Panc1 (cell line): ENCODE data around the gene CDK5.

Experiments used
- CTCF ChIP-seq: fragments of 450-650 bp; IDR thresholded peaks from 2 replicates; pipeline ENCODE4 v1.5.1; 2017; ENCODE audit warnings: mild to moderate bottlenecking
- REST ChIP-seq, 2 experiments: IDR thresholded peaks; 2 replicates each; pipeline ENCODE4 v1.6.1; 2011 to 2012; ENCODE audit warnings: low read depth in 2 of 2, control low read depth in 1 of 2, low read length in 1 of 2, mild to moderate bottlenecking in 1 of 2, moderate library complexity in 1 of 2; ENCODE audit not compliant: insufficient read depth in 1 of 2
- SIN3A ChIP-seq: IDR thresholded peaks from 2 replicates; pipeline ENCODE4 v1.6.1; 2012; ENCODE audit warnings: low read depth, mild to moderate bottlenecking, low read length, moderate library complexity, borderline replicate concordance; ENCODE audit not compliant: insufficient read depth
- TCF7L2 ChIP-seq: IDR thresholded peaks from 2 replicates; pipeline ENCODE4 v1.6.1; 2011; ENCODE audit warnings: mild to moderate bottlenecking, low read depth, low read length, inconsistent platforms

GRCh38 chr7:151045262-151045661 lies 12.4 kb downstream of the CDK5 start:
- TF ChIP-seq CTCF: no peak
- no peak for TF ChIP-seq REST (IDR thresholded peaks at IDR 0.05; ENCODE audit: insufficient read depth in 1 of 2, low read depth in 2 of 2, low read length in 1 of 2)
- TF ChIP-seq SIN3A: no peak
- no peak for TF ChIP-seq TCF7L2
